Gastroesophageal sphincter (tissue), 4 donors: ENCODE results near the gene PKNOX1. TPM values are rescaled to one million over a fixed set of nuclear protein-coding genes. Genes with fewer than 3 reads are reported as not detected.
"Not testable (repeated sequence)": the region's sequence is repeated elsewhere in the genome, so short reads cannot be mapped to it uniquely, and the experiment has no call there.

ENCODE experiments used
- ATAC-seq: fragments of 150-250 bp; one replicate; pipeline ENCODE4 v1.9.1; 2016; ENCODE audit warnings: mild to moderate bottlenecking, moderate library complexity
- H3K27ac ChIP-seq, 4 donors: fragments of 200-600 bp; sonication (generic) in 3 of 4; 1 replicate in 3 of 4; 2 replicates in 1 of 4; pipeline ENCODE4 v1.5.1; 2016 to 2019
- H3K27me3 ChIP-seq: fragments of 200-600 bp; sonication (generic); one replicate; pipeline ENCODE4 v1.5.1; 2019
- H3K36me3 ChIP-seq, 2 donors: fragments of 200-600 bp; sonication (generic); one replicate each; pipeline ENCODE4 v1.5.1; 2019; ENCODE audit warnings: control low read depth in 1 of 2
- H3K4me1 ChIP-seq, 3 donors: fragments of 200-600 bp; sonication (generic); 1 replicate in 2 of 3; 2 replicates in 1 of 3; pipeline ENCODE4 v1.5.1; 2016 to 2019; ENCODE audit warnings: control low read depth in 2 of 3
- H3K4me3 ChIP-seq, 2 donors: fragments of 200-600 bp; sonication (generic); one replicate each; pipeline ENCODE4 v1.5.1; 2019; ENCODE audit warnings: mild to moderate bottlenecking in 1 of 2, moderate library complexity in 1 of 2
- H3K9me3 ChIP-seq, 3 donors: fragments of 200-600 bp; sonication (generic); one replicate each; pipeline ENCODE4 v1.5.1; 2017 to 2019; ENCODE audit warnings: control low read depth in 2 of 3
- WGBS, 2 donors: methylation state at CpG; one replicate each; pipeline ENCODE4 v1.1.5; 2018; ENCODE audit warnings: low coverage in 1 of 2; 5-methylcytosine and 5-hydroxymethylcytosine counted together
- total RNA-seq, 4 donors: library from RNA; depleted of rRNA; stranded (reverse); fragments of >200 nt; gene quantifications; one replicate each; pipeline ENCODE4 v1.1.0, GENCODE V29; 2016

The PKNOX1 gene
- total RNA-seq, 4 donors from 2014 or later = 12.9 to 15.3 (median 15.1) TPM

GRCh38 chr21:43044547-43044946 lies 70.2 kb downstream of the PKNOX1 start:
- no CpG with 5 or more reads among the region's 14 CpGs for WGBS, 2 donors
- H3K27me3 ChIP-seq, ATAC-seq, H3K36me3 ChIP-seq, H3K4me1 ChIP-seq, H3K9me3 ChIP-seq, H3K27ac ChIP-seq, H3K4me3 ChIP-seq: not testable (repeated sequence)

GRCh38 chr21:43045165-43045875 lies 71.0 kb downstream of the PKNOX1 start:
- H3K27ac ChIP-seq, H3K27me3 ChIP-seq, H3K4me1 ChIP-seq, H3K9me3 ChIP-seq, H3K36me3 ChIP-seq, H3K4me3 ChIP-seq: not testable (repeated sequence)
- WGBS, 2 donors = no CpG with 5 or more reads among the region's 17 CpGs
- peak; percentile 78 for ATAC-seq

- H3K9me3 ChIP-seq, H3K36me3 ChIP-seq, H3K27me3 ChIP-seq, H3K4me1 ChIP-seq, H3K27ac ChIP-seq, H3K4me3 ChIP-seq: not testable (repeated sequence)
- peak; percentile 57 for ATAC-seq
- WGBS, 2 donors = no CpG with 5 or more reads among the region's 21 CpGs
Measured at GRCh38 chr21:43045876-43046821, 71.8 kb downstream of the PKNOX1 start.

- not testable (repeated sequence) for H3K9me3 ChIP-seq, H3K4me3 ChIP-seq, H3K27ac ChIP-seq, H3K27me3 ChIP-seq, H3K36me3 ChIP-seq, ATAC-seq, H3K4me1 ChIP-seq
- WGBS, 2 donors = no CpG with 5 or more reads among the region's 13 CpGs
Measured at GRCh38 chr21:43053112-43053511, 78.8 kb downstream of the PKNOX1 start.

- H3K4me1 ChIP-seq, H3K27ac ChIP-seq, ATAC-seq, H3K36me3 ChIP-seq, H3K4me3 ChIP-seq, H3K9me3 ChIP-seq, H3K27me3 ChIP-seq: not testable (repeated sequence)
- no CpG with 5 or more reads among the region's 28 CpGs for WGBS, 2 donors
Measured at GRCh38 chr21:43062955-43063664, 88.7 kb downstream of the PKNOX1 start.

GRCh38 chr21:43064265-43064917 lies 90.0 kb downstream of the PKNOX1 start:
- no CpG with 5 or more reads among the region's 22 CpGs for WGBS, 2 donors
- H3K27me3 ChIP-seq, H3K36me3 ChIP-seq, H3K4me3 ChIP-seq, H3K4me1 ChIP-seq, H3K9me3 ChIP-seq, H3K27ac ChIP-seq: not testable (repeated sequence)
- peak; percentile 31 for ATAC-seq

GRCh38 chr21:43065991-43066390 lies 91.6 kb downstream of the PKNOX1 start:
- H3K27me3 ChIP-seq, H3K27ac ChIP-seq, H3K4me1 ChIP-seq, ATAC-seq, H3K4me3 ChIP-seq, H3K36me3 ChIP-seq, H3K9me3 ChIP-seq: not testable (repeated sequence)
- WGBS, 2 donors = no CpG with 5 or more reads among the region's 30 CpGs

- H3K27me3 ChIP-seq, H3K9me3 ChIP-seq, H3K27ac ChIP-seq, H3K4me1 ChIP-seq, H3K4me3 ChIP-seq, H3K36me3 ChIP-seq, ATAC-seq: not testable (repeated sequence)
- no CpG with 5 or more reads among the region's 12 CpGs for WGBS, 2 donors
Measured at GRCh38 chr21:43066690-43067089, 92.3 kb downstream of the PKNOX1 start.

- H3K27ac ChIP-seq, H3K36me3 ChIP-seq, H3K4me3 ChIP-seq, H3K27me3 ChIP-seq, H3K4me1 ChIP-seq, ATAC-seq, H3K9me3 ChIP-seq: not testable (repeated sequence)
- WGBS, 2 donors = no CpG with 5 or more reads among the region's 12 CpGs
Measured at GRCh38 chr21:43068065-43068464, 93.7 kb downstream of the PKNOX1 start.

GRCh38 chr21:43069682-43070081 lies 95.3 kb downstream of the PKNOX1 start:
- not testable (repeated sequence) for H3K4me1 ChIP-seq, H3K27ac ChIP-seq, H3K9me3 ChIP-seq, H3K4me3 ChIP-seq, H3K27me3 ChIP-seq, ATAC-seq, H3K36me3 ChIP-seq
- WGBS, 2 donors = no CpG with 5 or more reads among the region's 10 CpGs

GRCh38 chr21:43072742-43073141 lies 98.4 kb downstream of the PKNOX1 start:
- not testable (repeated sequence) for H3K27ac ChIP-seq, H3K4me3 ChIP-seq, H3K9me3 ChIP-seq, H3K4me1 ChIP-seq, H3K36me3 ChIP-seq, H3K27me3 ChIP-seq, ATAC-seq
- WGBS, 2 donors = no CpG with 5 or more reads among the region's 11 CpGs

- whole genome bisulfite sequencing, 2 donors = no CpG with 5 or more reads among the region's 74 CpGs
- not testable (repeated sequence) for ATAC-seq
Measured at GRCh38 chr21:43074401-43075169, 100.2 kb downstream of the PKNOX1 start.

More at GRCh38 chr21:43074401-43075169, 100.2 kb downstream of the PKNOX1 start:
- H3K4me3 ChIP-seq, H3K36me3 ChIP-seq, H3K27me3 ChIP-seq, H3K27ac ChIP-seq, H3K9me3 ChIP-seq, H3K4me1 ChIP-seq: not testable (repeated sequence)
